Measurements from ENCODE around the gene POGZ.

Gene POGZ

DNA sequence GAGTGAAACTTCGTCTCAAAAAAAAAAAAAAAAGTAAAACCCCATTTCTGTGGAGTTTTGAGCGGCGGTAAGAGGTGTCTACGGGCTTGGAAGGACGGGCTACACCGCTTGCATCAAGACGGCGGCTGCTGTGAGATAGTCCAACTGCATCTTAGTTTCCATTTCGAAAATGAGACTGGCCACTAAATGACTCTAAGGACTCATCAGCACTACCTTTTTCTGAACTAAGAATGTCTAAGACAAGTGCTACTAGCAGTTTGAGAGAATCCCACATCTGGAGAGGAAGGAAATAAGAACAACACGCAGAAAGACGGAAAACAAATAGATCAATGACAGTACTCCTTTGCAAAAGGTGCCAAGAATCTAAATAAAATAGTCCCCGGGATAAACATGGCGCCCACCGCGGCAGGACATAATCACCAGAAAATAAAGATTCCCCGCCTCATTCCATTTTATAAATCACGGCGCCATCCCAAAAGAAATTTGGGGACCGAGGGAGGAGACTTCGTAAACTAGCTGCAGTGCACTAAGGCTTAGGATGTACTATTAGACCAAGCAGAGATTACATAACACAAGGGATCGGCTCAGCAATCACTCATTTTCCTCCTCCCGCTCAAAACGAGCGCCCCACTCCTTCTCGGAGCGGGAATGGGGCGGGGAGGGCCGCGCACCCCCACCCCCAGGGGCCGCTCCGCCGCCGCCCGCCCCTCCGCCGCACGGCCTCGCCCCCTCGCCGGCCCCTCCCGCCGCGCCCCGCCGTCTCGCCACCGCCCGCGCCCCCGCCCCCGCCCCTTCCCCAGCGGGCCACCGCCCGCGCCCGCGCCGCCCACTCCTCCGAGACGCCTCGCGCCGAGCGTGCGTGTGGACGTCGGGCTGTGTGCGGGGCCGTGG, 1.1 kb downstream of the POGZ start:
- ChIA-PET POLR2A (interaction anchor here (1.1 kb wide), 2 partner anchors 79 to 83 kb away, joined by 4 read pairs; no protein-coding TSS in a partner anchor), CTCF (interaction anchor here (0.6 to 1.7 kb wide), 3 partner anchors 13 to 319 kb away, joined by 3 to 8 read pairs (median 3); no protein-coding TSS in a partner anchor)
- TF ChIP-seq, protein P1, sequence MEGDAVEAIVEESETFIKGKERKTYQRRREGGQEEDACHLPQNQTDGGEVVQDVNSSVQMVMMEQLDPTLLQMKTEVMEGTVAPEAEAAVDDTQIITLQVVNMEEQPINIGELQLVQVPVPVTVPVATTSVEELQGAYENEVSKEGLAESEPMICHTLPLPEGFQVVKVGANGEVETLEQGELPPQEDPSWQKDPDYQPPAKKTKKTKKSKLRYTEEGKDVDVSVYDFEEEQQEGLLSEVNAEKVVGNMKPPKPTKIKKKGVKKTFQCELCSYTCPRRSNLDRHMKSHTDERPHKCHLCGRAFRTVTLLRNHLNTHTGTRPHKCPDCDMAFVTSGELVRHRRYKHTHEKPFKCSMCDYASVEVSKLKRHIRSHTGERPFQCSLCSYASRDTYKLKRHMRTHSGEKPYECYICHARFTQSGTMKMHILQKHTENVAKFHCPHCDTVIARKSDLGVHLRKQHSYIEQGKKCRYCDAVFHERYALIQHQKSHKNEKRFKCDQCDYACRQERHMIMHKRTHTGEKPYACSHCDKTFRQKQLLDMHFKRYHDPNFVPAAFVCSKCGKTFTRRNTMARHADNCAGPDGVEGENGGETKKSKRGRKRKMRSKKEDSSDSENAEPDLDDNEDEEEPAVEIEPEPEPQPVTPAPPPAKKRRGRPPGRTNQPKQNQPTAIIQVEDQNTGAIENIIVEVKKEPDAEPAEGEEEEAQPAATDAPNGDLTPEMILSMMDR (IDR thresholded peaks at IDR 0.05; ENCODE audit: insufficient read depth, low read length, missing control alignments): no peak

DNA sequence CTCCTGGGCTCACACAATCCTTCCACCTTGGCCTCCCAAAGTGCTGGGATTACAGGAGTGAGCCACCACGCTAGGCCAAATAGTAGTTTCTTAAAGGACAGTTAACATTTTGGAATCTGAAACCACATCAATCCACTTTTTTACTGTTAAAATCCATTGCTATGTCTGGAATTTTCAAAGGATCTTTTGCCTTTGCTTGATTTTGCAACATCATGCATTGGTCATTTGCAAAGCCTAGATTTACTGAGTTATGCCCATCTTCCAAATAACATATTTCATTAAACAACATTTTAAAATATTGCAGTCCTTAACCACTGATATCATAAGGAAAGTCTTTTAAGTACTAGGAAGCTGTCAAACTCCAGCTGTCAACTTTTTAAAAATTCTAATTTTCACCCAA, 3.3 kb downstream of the POGZ start:
- TF ChIP-seq, protein P1 (IDR thresholded peaks at IDR 0.05; ENCODE audit: insufficient read depth, low read length, missing control alignments): no peak
- CTCF ChIA-PET: interaction anchor here (0.8 to 0.9 kb wide), 2 partner anchors 8 to 115 kb away, joined by 3 read pairs; no protein-coding TSS in a partner anchor
- H3K4me3 ChIP-seq (ENCODE audit: low read depth, low read length): no peak overlapping the region
- POLR2A ChIA-PET: interaction anchor here (0.6 kb wide), 1 partner anchor 37 kb away, joined by 3 read pairs; no protein-coding TSS in a partner anchor
- no peak for DNase-seq (ENCODE audit: low read depth, low spot score)

More for the DNA sequence above, 1.1 kb downstream of the POGZ start:
- DNase-seq (ENCODE audit: low read depth, low spot score): peak; percentile 65
- H3K4me3 ChIP-seq (ENCODE audit: low read depth, low read length): peak overlapping the region; percentile 64

GRCh38 chr1:151455231-151455630, 4.1 kb downstream of the POGZ start:
- ChIA-PET CTCF (interaction anchor here (1.3 to 2.3 kb wide), 2 partner anchors 11 to 154 kb away, joined by 4 to 7 read pairs; no protein-coding TSS in a partner anchor), POLR2A (interaction anchor here (0.7 kb wide), 1 partner anchor 449 kb away, joined by 3 read pairs; the partner anchor contains the start of gene MINDY1)
- DNase-seq (ENCODE audit: low read depth, low spot score): no peak
- TF ChIP-seq, protein P1 (IDR thresholded peaks at IDR 0.05; ENCODE audit: insufficient read depth, low read length, missing control alignments): no peak
- H3K4me3 ChIP-seq (ENCODE audit: low read depth, low read length): no peak overlapping the region

DNA sequence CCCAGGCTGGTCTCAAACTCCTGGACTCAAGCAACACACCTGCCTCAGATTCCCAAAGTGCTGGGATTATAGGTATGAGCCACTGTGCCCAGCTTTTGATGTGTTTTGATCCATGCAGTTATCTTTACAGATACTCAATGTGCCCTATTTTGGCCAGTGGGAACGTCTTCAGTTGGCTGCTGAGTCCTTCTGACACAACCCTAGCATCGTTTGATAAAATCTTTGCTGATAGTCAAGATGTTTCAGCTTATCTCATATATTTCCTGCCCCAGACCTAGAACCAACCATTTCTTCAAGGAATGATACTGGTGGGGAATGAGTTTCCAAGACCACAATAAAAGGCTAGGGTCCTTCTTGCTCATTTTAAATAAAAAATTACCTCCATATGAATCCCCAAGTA, 11.6 kb downstream of the POGZ start:
- no peak for DNase-seq (ENCODE audit: low read depth, low spot score)
- TF ChIP-seq, protein P1 (IDR thresholded peaks at IDR 0.05; ENCODE audit: insufficient read depth, low read length, missing control alignments): no peak
- H3K4me3 ChIP-seq (ENCODE audit: low read depth, low read length): no peak overlapping the region
- ChIA-PET CTCF (interaction anchor here (0.9 kb wide), 1 partner anchor 8 kb away, joined by 3 read pairs; no protein-coding TSS in a partner anchor), POLR2A (no interaction called here)

GRCh38 chr1:151444783-151445177, 14.5 kb downstream of the POGZ start:
- CTCF ChIA-PET: interaction anchor here (0.8 to 2.2 kb wide), 20 partner anchors 8 to 557 kb away, joined by 3 to 20 read pairs (median 4); partner anchors contain the start of gene MRPL9
- H3K4me3 ChIP-seq (ENCODE audit: low read depth, low read length): no peak overlapping the region
- TF ChIP-seq, protein P1 (IDR thresholded peaks at IDR 0.05; ENCODE audit: insufficient read depth, low read length, missing control alignments): no peak

More at GRCh38 chr1:151444783-151445177, 14.5 kb downstream of the POGZ start:
- POLR2A ChIA-PET: interaction anchor here (0.8 kb wide), 1 partner anchor 290 kb away, joined by 3 read pairs; no protein-coding TSS in a partner anchor
- DNase-seq (ENCODE audit: low read depth, low spot score): no peak

Measured in AG04449 (cell line).